HepG2 (cell line): ENCODE data around the gene CCDC57. TPM values are rescaled to one million over a fixed set of nuclear protein-coding genes. Genes with fewer than 3 reads are reported as not detected.

Experiments
- CEBPB ChIP-seq: IDR thresholded peaks from 2 replicates; pipeline ENCODE4 v1.6.1; 2011; ENCODE audit warnings: low read depth, low read length, improper control_type of control experiment, borderline replicate concordance
- FOXA3 ChIP-seq: IDR thresholded peaks from 2 replicates; pipeline ENCODE4 v1.6.1; 2016; ENCODE audit warnings: missing genetic modification reagents, missing compliant biosample characterization
- GATA4 ChIP-seq: sonication (generic); IDR thresholded peaks from 2 replicates; pipeline ENCODE4 v1.6.1; 2016; ENCODE audit warnings: antibody characterized with exemption, low read depth, borderline replicate concordance
- GZF1 ChIP-seq: sonication (generic); formaldehyde crosslinking; IDR thresholded peaks from 2 replicates; pipeline ENCODE4 v1.5.1; 2020; ENCODE audit warnings: mild to moderate bottlenecking, missing genetic modification reagents
- NCOA2 ChIP-seq: sonication (generic); formaldehyde crosslinking; IDR thresholded peaks from 2 replicates; pipeline ENCODE4 v1.8.0; 2022; ENCODE audit warnings: inconsistent platforms
- PAF1 ChIP-seq: IDR thresholded peaks from 2 replicates; pipeline ENCODE4 v1.6.1; 2016; ENCODE audit warnings: missing genetic modification reagents, missing compliant biosample characterization
- RBM22 ChIP-seq: fragments of 200-400 bp; formaldehyde crosslinking; optimal IDR thresholded peaks from 2 replicates; pipeline ENCODE3; 2017; ENCODE audit warnings: mild to moderate bottlenecking, low read length, moderate library complexity
- RFXANK ChIP-seq: IDR thresholded peaks from 2 replicates; pipeline ENCODE4 v1.6.1; 2016
- SOX5 ChIP-seq: IDR thresholded peaks from 2 replicates; pipeline ENCODE4 v1.6.1; 2016; ENCODE audit warnings: borderline replicate concordance
- TGIF2 ChIP-seq: IDR thresholded peaks from 2 replicates; pipeline ENCODE4 v1.6.1; 2016; ENCODE audit warnings: control low read depth, missing compliant biosample characterization
- U2AF1 ChIP-seq: fragments of 200-400 bp; formaldehyde crosslinking; optimal IDR thresholded peaks from 2 replicates; pipeline ENCODE3; 2017; ENCODE audit warnings: mild to moderate bottlenecking, low read depth, low read length
- ZNF841 ChIP-seq: sonication (generic); formaldehyde crosslinking; IDR thresholded peaks from 2 replicates; pipeline ENCODE4 v1.8.1; 2023; ENCODE audit warnings: missing genetic modification reagents, borderline replicate concordance
- polyA plus RNA-seq, 8 experiments: library from polyadenylated mRNA; depleted of rRNA in 3 of 8; stranded (reverse) in 7 of 8; unstranded in 1 of 8; fragments of >200 nt; fragmentation: Illumina TruSeq in 4 of 8; extraction: Trizol in 4 of 8; gene quantifications; 2 replicates each; pipeline versions ENCODE4 v1.2.1 to v1.2.3, GENCODE V29; 2011 to 2016; ENCODE audit warnings: low read depth in 4 of 8, missing spikeins in 1 of 8, mixed read lengths in 1 of 8; ENCODE audit not compliant: insufficient read depth in 1 of 8
- total RNA-seq, 5 experiments: library from RNA; depleted of rRNA; stranded (reverse); fragments of >200 nt; fragmentation: Illumina TruSeq; extraction: Trizol; gene quantifications; 2 replicates each; pipeline ENCODE4 v1.2.3, GENCODE V29; 2016; ENCODE audit warnings: low read depth in 1 of 5
- TF ChIP-seq, protein P1 (sequence below): sonication (generic); formaldehyde crosslinking; IDR thresholded peaks from 2 replicates; pipeline ENCODE4 v1.8.1; 2023; ENCODE audit warnings: mild to moderate bottlenecking, inconsistent platforms, moderate library complexity, missing genetic modification reagents, borderline replicate concordance
- TF ChIP-seq, protein P2 (sequence below): IDR thresholded peaks from 2 replicates; pipeline ENCODE4 v1.6.1; 2016; ENCODE audit warnings: missing biosample characterization, missing genetic modification reagents, low read depth
- TF ChIP-seq, protein P3 (sequence below): sonication (generic); formaldehyde crosslinking; IDR thresholded peaks from 2 replicates; pipeline ENCODE4 v1.9.0; 2021; ENCODE audit warnings: missing genetic modification reagents, borderline replicate concordance
- TF ChIP-seq, protein P4 (sequence below): sonication (generic); formaldehyde crosslinking; IDR thresholded peaks from 2 replicates; pipeline ENCODE4 v1.4.0; 2020; ENCODE audit warnings: mild to moderate bottlenecking, missing genetic modification reagents, borderline replicate concordance
- TF ChIP-seq, protein P5 (sequence below): IDR thresholded peaks from 2 replicates; pipeline ENCODE4 v1.6.1; 2016; ENCODE audit warnings: missing compliant biosample characterization, missing genetic modification reagents, borderline replicate concordance

The CCDC57 gene
- total and polyA plus RNA-seq, 2 of the 13 experiments (the other 11 are each of a cell fraction or from before 2014, with no cell fraction given) = 59.3 to 59.9 TPM

DNA sequence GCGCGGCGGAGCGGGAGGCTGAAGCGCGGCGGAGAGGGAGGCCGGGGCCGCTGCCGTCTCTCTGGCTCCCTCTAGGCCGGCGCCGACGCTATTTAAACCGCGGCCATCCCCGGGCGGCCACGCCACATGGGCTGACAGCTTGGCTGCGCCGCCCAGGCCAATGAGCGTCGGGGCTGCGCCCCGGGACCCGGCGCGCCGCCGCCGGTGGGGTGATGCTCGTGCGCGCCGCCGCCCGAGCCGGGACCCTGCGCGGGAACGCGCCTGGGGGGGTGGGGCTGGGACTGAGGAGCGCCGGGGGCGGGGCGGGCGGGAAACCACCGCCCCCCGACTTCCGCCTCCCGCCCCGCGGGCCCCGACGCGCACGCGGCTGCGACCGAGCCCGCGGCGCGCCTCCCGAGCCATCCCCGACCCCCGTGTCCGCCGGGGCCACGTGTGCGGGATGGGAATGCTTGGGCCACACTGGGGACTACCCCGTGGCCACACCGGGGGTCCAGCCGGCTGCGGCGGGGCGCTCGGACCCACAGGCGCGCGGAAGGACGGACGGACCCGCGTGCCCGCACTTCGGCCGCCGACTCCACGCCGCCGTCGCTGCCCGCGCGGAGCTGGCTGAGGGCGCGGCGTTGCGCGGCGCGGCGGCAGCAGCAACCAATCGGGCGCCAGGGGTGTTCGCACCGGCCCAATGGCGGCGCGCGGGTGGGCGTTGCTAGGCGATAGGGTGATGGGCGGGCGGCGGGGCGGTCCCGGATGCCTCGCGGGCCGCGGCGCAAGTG is 114.3 kb downstream of the CCDC57 start, which contains the start of gene FASN (continued):
- no peak for TF ChIP-seq CEBPB
- TF ChIP-seq, protein P1, sequence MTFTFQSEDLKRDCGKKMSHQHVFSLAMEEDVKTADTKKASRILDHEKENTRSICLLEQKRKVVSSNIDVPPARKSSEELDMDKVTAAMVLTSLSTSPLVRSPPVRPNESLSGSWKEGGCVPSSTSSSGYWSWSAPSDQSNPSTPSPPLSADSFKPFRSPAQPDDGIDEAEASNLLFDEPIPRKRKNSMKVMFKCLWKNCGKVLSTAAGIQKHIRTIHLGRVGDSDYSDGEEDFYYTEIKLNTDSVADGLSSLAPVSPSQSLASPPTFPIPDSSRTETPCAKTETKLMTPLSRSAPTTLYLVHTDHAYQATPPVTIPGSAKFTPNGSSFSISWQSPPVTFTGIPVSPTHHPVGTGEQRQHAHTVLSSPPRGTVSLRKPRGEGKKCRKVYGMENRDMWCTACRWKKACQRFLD (CRISPR knock-in tag) = 0 out of 2 replicates have a peak, but pooled peaks have one; percentile 73
- 0 out of 2 replicates have a peak, but pooled peaks have one; percentile 88 for TF ChIP-seq ZNF841
- TF ChIP-seq NCOA2 (CRISPR knock-in tag) = peak; percentile 22; the same call in 1 of the 2 replicates
- TF ChIP-seq, protein P2, sequence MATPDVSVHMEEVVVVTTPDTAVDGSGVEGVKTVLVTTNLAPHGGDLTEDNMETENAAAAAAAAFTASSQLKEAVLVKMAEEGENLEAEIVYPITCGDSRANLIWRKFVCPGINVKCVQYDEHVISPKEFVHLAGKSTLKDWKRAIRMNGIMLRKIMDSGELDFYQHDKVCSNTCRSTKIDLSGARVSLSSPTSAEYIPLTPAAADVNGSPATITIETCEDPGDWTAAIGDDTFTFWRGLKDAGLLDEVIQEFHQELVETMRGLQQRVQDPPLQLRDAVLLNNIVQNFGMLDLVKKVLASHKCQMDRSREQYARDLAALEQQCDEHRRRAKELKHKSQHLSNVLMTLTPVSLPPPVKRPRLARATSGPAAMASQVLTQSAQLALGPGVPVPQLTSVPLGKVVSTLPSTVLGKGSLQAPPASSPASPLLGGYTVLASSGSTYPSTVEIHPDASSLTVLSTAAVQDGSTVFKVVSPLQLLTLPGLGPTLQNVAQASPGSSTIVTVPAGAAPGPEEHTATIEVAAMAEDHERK (CRISPR knock-in tag) = peak; percentile 10; the same call in 1 of the 2 replicates
- peak; percentile 8; the same call in 1 of the 2 replicates for TF ChIP-seq RFXANK (CRISPR knock-in tag)
- TF ChIP-seq TGIF2 = peak; percentile 61; the same call in 1 of the 2 replicates
- TF ChIP-seq, protein P3, sequence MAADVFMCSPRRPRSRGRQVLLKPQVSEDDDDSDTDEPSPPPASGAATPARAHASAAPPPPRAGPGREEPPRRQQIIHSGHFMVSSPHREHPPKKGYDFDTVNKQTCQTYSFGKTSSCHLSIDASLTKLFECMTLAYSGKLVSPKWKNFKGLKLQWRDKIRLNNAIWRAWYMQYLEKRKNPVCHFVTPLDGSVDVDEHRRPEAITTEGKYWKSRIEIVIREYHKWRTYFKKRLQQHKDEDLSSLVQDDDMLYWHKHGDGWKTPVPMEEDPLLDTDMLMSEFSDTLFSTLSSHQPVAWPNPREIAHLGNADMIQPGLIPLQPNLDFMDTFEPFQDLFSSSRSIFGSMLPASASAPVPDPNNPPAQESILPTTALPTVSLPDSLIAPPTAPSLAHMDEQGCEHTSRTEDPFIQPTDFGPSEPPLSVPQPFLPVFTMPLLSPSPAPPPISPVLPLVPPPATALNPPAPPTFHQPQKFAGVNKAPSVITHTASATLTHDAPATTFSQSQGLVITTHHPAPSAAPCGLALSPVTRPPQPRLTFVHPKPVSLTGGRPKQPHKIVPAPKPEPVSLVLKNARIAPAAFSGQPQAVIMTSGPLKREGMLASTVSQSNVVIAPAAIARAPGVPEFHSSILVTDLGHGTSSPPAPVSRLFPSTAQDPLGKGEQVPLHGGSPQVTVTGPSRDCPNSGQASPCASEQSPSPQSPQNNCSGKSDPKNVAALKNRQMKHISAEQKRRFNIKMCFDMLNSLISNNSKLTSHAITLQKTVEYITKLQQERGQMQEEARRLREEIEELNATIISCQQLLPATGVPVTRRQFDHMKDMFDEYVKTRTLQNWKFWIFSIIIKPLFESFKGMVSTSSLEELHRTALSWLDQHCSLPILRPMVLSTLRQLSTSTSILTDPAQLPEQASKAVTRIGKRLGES (CRISPR knock-in tag) = 0 out of 2 replicates have a peak, but pooled peaks have one; percentile 52
- TF ChIP-seq RBM22 = peak; percentile 69
- peak; percentile 81 for TF ChIP-seq GATA4
- TF ChIP-seq, protein P4, sequence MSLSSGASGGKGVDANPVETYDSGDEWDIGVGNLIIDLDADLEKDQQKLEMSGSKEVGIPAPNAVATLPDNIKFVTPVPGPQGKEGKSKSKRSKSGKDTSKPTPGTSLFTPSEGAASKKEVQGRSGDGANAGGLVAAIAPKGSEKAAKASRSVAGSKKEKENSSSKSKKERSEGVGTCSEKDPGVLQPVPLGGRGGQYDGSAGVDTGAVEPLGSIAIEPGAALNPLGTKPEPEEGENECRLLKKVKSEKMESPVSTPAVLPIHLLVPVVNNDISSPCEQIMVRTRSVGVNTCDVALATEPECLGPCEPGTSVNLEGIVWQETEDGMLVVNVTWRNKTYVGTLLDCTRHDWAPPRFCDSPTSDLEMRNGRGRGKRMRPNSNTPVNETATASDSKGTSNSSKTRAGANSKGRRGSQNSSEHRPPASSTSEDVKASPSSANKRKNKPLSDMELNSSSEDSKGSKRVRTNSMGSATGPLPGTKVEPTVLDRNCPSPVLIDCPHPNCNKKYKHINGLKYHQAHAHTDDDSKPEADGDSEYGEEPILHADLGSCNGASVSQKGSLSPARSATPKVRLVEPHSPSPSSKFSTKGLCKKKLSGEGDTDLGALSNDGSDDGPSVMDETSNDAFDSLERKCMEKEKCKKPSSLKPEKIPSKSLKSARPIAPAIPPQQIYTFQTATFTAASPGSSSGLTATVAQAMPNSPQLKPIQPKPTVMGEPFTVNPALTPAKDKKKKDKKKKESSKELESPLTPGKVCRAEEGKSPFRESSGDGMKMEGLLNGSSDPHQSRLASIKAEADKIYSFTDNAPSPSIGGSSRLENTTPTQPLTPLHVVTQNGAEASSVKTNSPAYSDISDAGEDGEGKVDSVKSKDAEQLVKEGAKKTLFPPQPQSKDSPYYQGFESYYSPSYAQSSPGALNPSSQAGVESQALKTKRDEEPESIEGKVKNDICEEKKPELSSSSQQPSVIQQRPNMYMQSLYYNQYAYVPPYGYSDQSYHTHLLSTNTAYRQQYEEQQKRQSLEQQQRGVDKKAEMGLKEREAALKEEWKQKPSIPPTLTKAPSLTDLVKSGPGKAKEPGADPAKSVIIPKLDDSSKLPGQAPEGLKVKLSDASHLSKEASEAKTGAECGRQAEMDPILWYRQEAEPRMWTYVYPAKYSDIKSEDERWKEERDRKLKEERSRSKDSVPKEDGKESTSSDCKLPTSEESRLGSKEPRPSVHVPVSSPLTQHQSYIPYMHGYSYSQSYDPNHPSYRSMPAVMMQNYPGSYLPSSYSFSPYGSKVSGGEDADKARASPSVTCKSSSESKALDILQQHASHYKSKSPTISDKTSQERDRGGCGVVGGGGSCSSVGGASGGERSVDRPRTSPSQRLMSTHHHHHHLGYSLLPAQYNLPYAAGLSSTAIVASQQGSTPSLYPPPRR (CRISPR knock-in tag) = peak; percentile 45; the same call in 1 of the 2 replicates
- no peak for TF ChIP-seq U2AF1
- TF ChIP-seq GZF1 (CRISPR knock-in tag) = no peak
- peak; percentile 24; the same call in 1 of the 2 replicates for TF ChIP-seq SOX5 (CRISPR knock-in tag)
- TF ChIP-seq, protein P5, sequence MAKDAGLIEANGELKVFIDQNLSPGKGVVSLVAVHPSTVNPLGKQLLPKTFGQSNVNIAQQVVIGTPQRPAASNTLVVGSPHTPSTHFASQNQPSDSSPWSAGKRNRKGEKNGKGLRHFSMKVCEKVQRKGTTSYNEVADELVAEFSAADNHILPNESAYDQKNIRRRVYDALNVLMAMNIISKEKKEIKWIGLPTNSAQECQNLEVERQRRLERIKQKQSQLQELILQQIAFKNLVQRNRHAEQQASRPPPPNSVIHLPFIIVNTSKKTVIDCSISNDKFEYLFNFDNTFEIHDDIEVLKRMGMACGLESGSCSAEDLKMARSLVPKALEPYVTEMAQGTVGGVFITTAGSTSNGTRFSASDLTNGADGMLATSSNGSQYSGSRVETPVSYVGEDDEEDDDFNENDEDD (CRISPR knock-in tag) = peak; percentile 92; the same call in 1 of the 2 replicates
- no peak for TF ChIP-seq PAF1
- peak; percentile 25; the same call in 1 of the 2 replicates for TF ChIP-seq FOXA3 (CRISPR knock-in tag)
